ENCODE measurements around the gene AGPAT2.

GRCh38 chr9:136661641-136662325 is 25.5 kb downstream of the AGPAT2 start:
- TF ChIP-seq CTCF (IDR thresholded peaks at IDR 0.05) (no peak), POLR2AphosphoS5 (IDR thresholded peaks at IDR 0.05) (no peak), POLR2A (IDR thresholded peaks at IDR 0.05) (no peak), EP300 (IDR thresholded peaks at IDR 0.05) (no peak)

All from gastroesophageal sphincter (tissue), 3 donors.